Cardiac fibroblast (primary cell): ENCODE results near the gene HMGA1.

ENCODE experiments used
- DNase-seq, 2 donors: peaks; one replicate each; pipeline versions ENCODE4 v3.0.0 to v3.0.0-alpha.2; 2010; ENCODE audit warnings: low read depth in 2 of 2
- H3K4me3 ChIP-seq, 2 donors: replicated peaks in 1 of 2; 1 replicate in 1 of 2; 2 replicates in 1 of 2; pipeline ENCODE4 v1.5.1; 2011; ENCODE audit warnings: low read depth in 2 of 2, low read length in 2 of 2, mild to moderate bottlenecking in 2 of 2, moderate library complexity in 1 of 2
- CTCF ChIP-seq: IDR thresholded peaks from one replicate; pipeline ENCODE4 v1.5.1; 2011; ENCODE audit warnings: low read depth, mild to moderate bottlenecking, low read length, inconsistent platforms

Gene HMGA1

GRCh38 chr6:34292954-34293353 is 56.3 kb downstream of the HMGA1 start:
- H3K4me3 ChIP-seq = no peak overlapping the region
- no peak for DNase-seq
- TF ChIP-seq CTCF = no peak

- no peak overlapping the region for H3K4me3 ChIP-seq
- DNase-seq = peak in 1 of 2 donors; percentile 28
- no peak for TF ChIP-seq CTCF
Measured at GRCh38 chr6:34295721-34296120, 59.0 kb downstream of the HMGA1 start.
